GM18858 (cell line): ENCODE data around the gene CTNNA2.
"Not testable (repeated sequence)": the region's sequence is repeated elsewhere in the genome, so short reads cannot be mapped to it uniquely, and the experiment has no call there.

Experiments
- ATAC-seq: cut with Tn5 transposase; IDR thresholded peaks from one replicate; pipeline ENCODE4 v1.9.1; 2021; ENCODE audit not compliant: unreplicated experiment

Gene CTNNA2

DNA sequence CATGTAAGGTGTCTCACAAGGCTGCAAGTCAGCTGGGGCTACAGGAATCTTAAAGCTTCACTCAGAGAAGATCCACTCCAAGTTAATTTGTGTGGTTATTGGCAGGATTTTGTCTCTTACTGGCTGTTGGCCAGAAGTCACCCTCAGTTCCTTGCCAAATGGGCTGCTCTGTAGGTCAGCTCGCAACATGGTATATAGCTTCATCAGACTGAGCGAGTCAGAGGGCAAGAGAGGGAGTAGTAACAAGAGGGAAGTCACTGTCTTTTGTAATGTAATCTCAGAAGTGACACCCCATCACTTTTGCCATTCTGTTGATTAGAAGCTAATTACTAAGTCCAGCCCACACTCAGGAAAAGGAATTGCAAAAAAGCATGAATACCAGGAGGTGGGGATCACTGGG is 672.2 kb downstream of the CTNNA2 start:
- ATAC-seq, result no peak

GRCh38 chr2:80186262-80186661 is 673.4 kb downstream of the CTNNA2 start:
- ATAC-seq, result no peak

DNA sequence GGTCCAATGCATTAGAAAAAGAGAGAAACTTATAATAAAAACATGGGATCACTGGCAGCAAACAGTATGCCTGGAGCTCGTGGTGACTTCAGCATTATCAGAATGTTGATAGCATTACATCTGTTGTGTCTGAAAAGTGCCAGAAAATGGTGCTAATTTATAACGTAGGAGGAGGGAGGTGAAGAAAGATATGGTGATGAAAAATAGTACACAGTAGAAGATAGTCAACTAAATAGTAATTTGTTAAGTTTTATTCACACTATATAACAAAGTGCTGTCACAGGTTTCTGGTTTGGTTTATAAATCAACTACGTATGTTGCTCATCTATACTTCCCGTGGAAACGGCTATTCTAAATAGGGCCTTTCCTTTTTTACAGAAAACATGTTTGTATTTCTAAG is 674.3 kb downstream of the CTNNA2 start:
- ATAC-seq, result no peak

DNA sequence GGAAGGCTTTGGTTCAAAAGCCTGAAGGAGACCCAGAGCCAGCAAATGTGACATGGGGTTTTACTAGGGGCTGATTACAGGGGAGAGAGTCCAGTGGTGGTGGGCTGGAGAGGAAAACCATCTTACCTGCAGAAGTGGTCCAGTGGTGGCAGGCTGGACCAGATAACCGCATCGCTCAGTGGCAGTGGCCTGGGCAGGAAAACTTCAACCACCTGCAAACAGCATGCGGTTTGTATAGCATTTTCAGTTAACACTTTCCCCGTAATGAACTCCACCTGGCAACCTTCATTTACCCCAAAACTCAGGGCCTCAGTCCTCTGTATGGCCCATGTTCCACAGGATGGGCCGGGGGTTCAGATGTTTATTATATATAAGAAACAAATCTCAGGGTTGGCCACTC is 677.3 kb downstream of the CTNNA2 start:
- ATAC-seq, result no peak

DNA sequence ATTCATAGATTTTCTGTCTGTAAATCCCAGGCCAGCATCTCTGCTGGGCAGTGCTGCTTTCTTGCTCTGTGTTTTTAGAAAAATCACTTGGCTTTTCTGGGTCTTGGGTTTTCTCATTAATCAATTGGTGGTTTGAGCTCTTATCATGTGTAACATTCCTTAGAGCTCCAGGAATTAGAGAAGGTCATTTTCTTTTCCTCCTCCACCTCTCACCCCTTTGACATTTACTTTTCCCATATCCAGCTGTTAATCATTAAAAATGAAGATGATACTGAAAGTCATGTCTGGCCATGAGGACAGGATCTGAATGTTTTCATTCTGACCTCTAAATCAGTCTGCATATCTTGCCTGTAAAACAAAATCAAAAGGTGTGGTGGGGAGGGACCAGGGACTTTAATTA is 680.7 kb downstream of the CTNNA2 start:
- no peak for ATAC-seq

DNA sequence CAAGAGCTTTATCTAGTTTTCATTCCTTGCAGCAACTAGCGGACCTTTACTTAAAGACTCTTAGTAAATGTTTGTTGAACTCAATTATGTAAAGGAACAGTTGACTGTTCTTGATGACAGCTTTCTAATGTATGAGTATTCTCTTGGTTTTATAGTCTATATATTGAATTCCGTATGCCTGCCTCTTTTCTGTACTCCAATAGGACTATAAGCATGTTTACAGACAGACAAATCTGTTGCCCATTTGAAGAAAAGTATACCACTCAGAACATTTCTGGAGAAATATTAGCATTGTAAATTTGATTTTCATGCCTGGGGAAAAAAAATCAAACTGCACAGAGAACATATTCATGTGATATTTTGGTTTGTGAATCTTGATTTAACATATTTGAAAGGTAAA is 682.2 kb downstream of the CTNNA2 start:
- no peak for ATAC-seq

- no peak for ATAC-seq
These were observed 685.2 kb downstream of the CTNNA2 start for GRCh38 chr2:80198042-80198441.

- no peak for ATAC-seq
These were observed 686.7 kb downstream of the CTNNA2 start for GRCh38 chr2:80199504-80199903.

GRCh38 chr2:80203929-80204328 is 691.1 kb downstream of the CTNNA2 start:
- not testable (repeated sequence) for ATAC-seq

DNA sequence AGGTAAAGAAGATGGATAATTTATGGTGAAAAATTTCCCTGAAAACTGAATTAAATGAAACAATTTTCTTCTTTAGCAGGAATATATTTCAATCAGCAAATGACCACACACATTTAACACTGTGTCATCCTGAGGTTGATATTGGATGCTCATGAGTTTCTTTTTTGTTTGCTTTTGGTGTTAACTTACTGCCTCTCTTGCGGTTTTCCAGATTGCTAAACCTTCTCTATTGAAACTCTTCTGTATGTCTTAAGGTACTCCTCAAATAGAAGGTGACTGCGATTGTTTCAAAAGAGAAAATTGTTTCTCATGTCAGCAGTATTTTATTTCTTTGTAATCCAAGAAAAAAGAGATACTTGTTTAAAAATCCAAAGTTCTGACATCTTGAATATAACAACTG is 692.6 kb downstream of the CTNNA2 start:
- ATAC-seq, result no peak

DNA sequence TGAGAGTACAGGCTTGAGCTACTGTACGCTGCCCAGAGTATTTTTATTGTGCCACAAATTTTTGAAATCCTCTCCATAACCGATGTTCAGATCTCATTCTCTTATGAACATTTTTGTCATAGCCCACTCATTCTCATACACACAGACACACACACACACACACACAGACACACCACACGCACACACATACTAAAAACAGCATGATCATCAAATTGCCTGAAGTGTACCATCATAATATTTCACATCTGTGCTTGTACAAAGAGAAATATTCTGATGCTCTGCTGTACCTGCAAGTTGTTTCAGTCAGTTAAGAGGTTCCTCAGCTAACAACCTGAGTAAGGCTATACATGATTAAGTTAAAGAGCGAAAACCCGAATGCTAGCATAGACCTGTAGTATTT is 696.6 kb downstream of the CTNNA2 start:
- no peak for ATAC-seq

DNA sequence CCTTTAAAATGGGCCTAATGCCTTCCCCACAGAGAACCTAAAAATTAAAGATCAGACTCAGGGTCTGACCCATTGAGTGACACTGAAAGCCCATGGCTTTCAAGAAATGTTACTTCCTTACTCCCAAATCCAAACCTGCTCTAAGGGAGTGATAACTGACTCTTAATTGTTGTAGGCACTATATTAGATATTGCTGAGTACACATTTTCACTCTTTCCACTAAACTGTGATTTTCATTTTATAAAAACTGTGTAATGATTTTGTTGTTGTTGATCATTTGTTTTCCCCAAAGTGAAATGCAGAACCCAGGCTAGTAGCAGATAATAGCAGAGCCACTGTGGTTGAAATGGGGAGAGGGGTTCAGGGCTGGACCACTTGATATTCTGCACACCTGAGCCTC is 704.6 kb downstream of the CTNNA2 start:
- ATAC-seq, result no peak

DNA sequence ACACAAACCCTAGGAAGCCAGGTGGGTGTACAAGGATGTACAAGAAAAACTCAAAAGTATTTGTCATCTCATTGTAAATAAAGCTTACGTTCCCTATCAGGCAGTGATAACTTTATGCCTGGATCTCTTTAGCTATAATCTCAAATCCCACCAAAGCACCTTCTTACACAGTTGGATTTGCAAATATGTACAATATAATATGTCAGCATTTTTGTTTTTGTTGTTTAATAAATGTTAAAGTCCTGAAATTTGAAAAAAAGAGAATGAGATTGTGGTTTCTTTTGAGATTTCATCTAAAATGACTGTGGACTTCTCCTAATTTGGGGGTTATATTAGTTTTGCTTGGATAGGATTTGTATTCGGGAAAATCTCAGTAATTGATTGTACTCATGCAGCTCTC is 709.8 kb downstream of the CTNNA2 start:
- ATAC-seq, result no peak

- no peak for ATAC-seq
These were observed 718.6 kb downstream of the CTNNA2 start for GRCh38 chr2:80231421-80231820.

GRCh38 chr2:80233333-80233732 is 720.5 kb downstream of the CTNNA2 start:
- ATAC-seq, result no peak

DNA sequence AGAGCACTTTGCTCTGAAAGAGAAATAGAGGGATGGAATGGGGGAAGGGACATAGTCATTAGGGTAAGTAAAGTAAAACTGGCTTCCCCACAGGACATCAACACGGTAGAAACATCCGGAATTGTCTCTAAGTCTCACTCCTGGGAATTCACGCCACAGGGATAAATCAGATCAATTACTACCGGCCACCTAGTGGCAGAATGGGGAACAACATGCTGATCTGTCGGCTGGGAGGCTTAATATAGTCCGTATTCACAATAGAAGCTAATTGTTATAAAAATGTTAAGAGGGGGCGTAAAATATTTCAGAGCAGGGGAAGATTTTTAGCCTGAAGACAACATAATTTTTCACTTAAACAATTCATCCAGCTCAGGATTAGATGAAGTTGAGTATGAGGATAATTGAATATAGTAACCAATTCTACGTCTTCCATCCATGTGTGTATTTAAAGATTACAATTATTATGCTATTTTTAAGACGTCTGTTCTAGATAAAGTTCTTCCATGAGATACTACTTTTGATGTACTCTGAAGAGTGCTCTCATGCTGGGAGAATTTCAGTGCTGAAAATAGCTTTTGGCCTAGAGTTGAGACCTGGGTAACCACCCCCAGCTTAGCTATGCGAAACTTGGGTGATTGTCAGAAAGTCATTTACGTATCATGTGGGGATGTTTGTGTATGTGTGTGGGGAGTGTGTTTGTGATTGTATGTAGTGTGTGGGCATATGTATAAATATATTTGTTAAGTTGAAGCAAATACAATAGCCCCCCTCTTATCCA is 726.0 kb downstream of the CTNNA2 start:
- peak; percentile 42 for ATAC-seq

GRCh38 chr2:80242355-80242910 is 729.6 kb downstream of the CTNNA2 start:
- no peak for ATAC-seq

DNA sequence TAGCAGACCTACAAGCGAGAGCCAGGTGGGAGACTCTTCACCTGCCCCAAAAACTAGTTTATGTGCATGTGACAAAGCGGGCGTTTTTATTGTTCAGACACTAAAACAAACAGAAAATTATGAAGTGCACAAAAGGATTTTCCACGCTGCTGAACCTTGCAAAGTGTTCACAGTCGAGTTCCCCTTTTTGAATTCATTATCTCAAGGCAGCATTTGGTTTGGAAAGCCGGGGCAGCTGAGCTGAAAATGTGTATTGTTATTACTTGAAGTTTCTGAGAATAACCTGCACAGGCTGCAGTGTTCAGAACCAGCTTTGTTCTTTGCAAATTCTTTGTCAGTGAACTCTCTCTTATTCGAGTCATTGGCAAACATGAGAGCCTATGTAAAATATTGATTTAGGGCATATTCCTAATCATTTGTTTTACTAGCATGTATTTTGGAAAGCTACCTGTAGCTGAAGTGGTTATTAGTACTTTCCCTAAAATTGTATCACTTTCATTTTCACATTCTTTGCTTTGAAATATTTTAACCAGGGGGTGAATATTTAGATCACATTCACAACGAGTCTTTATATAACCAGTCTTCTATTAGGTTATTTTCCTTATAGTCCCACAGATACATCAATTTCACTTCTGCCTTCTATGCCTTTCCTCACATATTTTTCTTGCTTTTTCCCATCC is 732.2 kb downstream of the CTNNA2 start:
- no peak for ATAC-seq

GRCh38 chr2:80246534-80246933 is 733.7 kb downstream of the CTNNA2 start:
- no peak for ATAC-seq

DNA sequence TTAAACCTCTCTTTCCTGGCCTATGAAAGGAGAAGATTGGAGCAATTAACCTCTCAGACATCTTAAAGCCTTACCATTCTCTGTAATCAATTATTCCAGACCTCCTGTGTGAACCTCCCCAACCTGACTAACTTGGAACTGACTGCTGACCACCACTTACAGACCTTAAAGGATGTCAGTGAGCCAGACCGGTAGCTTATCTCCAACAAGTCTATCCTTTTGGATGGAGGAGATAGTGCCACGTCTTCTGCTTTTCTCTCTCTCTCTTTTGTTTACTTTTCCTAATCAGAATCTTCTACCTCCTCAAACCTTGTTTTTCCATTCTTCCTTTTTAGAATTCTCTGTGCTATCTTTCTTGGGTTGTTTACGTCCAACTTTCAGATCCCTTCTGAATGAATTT is 734.5 kb downstream of the CTNNA2 start:
- no peak for ATAC-seq

DNA sequence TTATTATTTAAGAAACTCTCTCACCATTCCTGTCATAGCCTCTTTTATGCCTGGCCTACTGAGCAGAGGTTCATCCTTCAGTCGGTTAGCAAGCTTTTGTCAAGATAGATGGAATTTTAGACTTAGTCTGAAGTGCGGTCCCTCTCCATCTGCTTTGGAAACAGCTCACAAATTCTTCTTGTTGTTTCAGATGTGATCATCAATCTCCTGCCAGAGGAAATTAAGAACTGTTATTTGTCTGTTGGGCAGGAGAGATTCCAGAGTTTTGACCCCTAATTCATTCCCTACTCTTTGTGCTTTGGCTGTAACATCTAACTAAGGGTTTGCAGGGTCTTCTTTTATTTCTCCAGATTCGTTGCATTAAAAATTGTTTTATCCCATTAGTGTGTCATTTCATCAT is 735.3 kb downstream of the CTNNA2 start:
- no peak for ATAC-seq

- ATAC-seq, result no peak
These were observed 739.6 kb downstream of the CTNNA2 start for GRCh38 chr2:80252294-80252986.
